GM12891 (cell line): ENCODE data around the gene TSSC4.

ENCODE experiments used
- POLR2A ChIP-seq: IDR thresholded peaks from 2 replicates; pipeline ENCODE4 v1.6.1; 2011; ENCODE audit warnings: low read depth, low read length, control low read depth
- POLR2AphosphoS5 ChIP-seq: IDR thresholded peaks from 2 replicates; pipeline ENCODE4 v1.6.1; 2011; ENCODE audit warnings: low read depth, low read length, control low read depth
- TAF1 ChIP-seq: IDR thresholded peaks from 2 replicates; pipeline ENCODE4 v1.6.1; 2011; ENCODE audit warnings: low read depth, low read length, control low read depth

- TF ChIP-seq POLR2A (no peak), TAF1 (no peak), POLR2AphosphoS5 (no peak)
These were observed 17.4 kb upstream of the TSSC4 start for GRCh38 chr11:2382936-2383851.
